Heart left ventricle (tissue), 16 donors: ENCODE results near the gene TRNP1. TPM values are rescaled to one million over a fixed set of nuclear protein-coding genes. Genes with fewer than 3 reads are reported as not detected.

ENCODE experiments used
- ATAC-seq, 4 donors: fragments of 200-7000 bp; cut with Tn5 transposase; one replicate each; pipeline ENCODE4 v1.9.1; 2020 to 2022; ENCODE audit warnings: moderate library complexity in 4 of 4, mild to moderate bottlenecking in 3 of 4, moderate number of reproducible peaks in 1 of 4
- DNase-seq, 5 donors: peaks; one replicate each; pipeline ENCODE4 v3.0.0-alpha.2; 2020
- H3K27ac ChIP-seq, 12 donors: fragments of 200-600 bp; sonication (generic) in 4 of 12; one replicate each; pipeline versions ENCODE4 v1.5.0 to v1.8.0; 2016 to 2022; ENCODE audit warnings: mild to moderate bottlenecking in 2 of 12
- H3K27me3 ChIP-seq, 9 donors: fragments of 200-600 bp; sonication (generic) in 2 of 9; one replicate each; pipeline versions ENCODE4 v1.5.1 to v1.8.0; 2016 to 2022; ENCODE audit warnings: mild to moderate bottlenecking in 3 of 9
- H3K36me3 ChIP-seq, 9 donors: fragments of 200-600 bp; sonication (generic) in 2 of 9; one replicate each; pipeline versions ENCODE4 v1.5.0 to v1.8.0; 2018 to 2022; ENCODE audit warnings: mild to moderate bottlenecking in 2 of 9
- H3K4me1 ChIP-seq, 12 donors: fragments of 200-600 bp; sonication (generic) in 4 of 12; one replicate each; pipeline versions ENCODE4 v1.5.0 to v1.8.0; 2016 to 2022; ENCODE audit warnings: mild to moderate bottlenecking in 3 of 12
- H3K4me3 ChIP-seq, 12 donors: fragments of 200-600 bp; sonication (generic) in 4 of 12; one replicate each; pipeline versions ENCODE4 v1.5.0 to v1.8.0; 2017 to 2022; ENCODE audit warnings: mild to moderate bottlenecking in 9 of 12, moderate library complexity in 4 of 12
- H3K9me3 ChIP-seq, 12 donors: fragments of 200-600 bp; sonication (generic) in 4 of 12; one replicate each; pipeline versions ENCODE4 v1.5.0 to v1.8.0; 2016 to 2022; ENCODE audit warnings: mild to moderate bottlenecking in 1 of 12
- POLR2A ChIP-seq, 2 donors: fragments of 450-650 bp; IDR thresholded peaks; one replicate each; pipeline ENCODE4 v1.6.1; 2017; ENCODE audit warnings: antibody characterized with exemption in 2 of 2, mild to moderate bottlenecking in 2 of 2, moderate library complexity in 2 of 2
- WGBS, 4 donors: extraction: QIAGEN DNeasy Blood & Tissue Kit in 2 of 4; methylation state at CpG; one replicate each; pipeline versions ENCODE4 v1.1.5 to v1.1.7; 2013 to 2018; 5-methylcytosine and 5-hydroxymethylcytosine counted together
- intact Hi-C, 10 donors: fragments of 100-400 bp; cut with DNase I; formaldehyde crosslinking; loops; one replicate each; pipeline versions ENCODE4 v1.11.1 to v1.14.2; 2022
- polyA plus RNA-seq, 2 donors: library from polyadenylated mRNA; stranded (reverse); fragments of 200-250 nt; gene quantifications; one replicate each; pipeline ENCODE4 v1.2.3, GENCODE V29; 2013
- total RNA-seq, 9 donors: library from RNA; depleted of rRNA in 2 of 9; stranded (reverse); fragments of >200 nt in 2 of 9; fragmentation: NEBNext Ultra II Directional in 3 of 9; extraction: Animal tissue kit (Norgen Biotek cat#: 25700) in 3 of 9; gene quantifications; one replicate each; pipeline versions ENCODE4 v1.1.0 to v1.2.4, GENCODE V29; 2016 to 2023
- TF ChIP-seq, protein P1 (sequence below), 12 donors: fragments of 200-600 bp; sonication (generic) in 4 of 12; IDR thresholded peaks; one replicate each; pipeline versions ENCODE4 v1.5.0 to v1.8.0; 2018 to 2022; ENCODE audit warnings: antibody characterized with exemption in 12 of 12, mild to moderate bottlenecking in 5 of 12
- donor health status: ischemic (EF 13 %, LVEDD 7.1; RV severe dilation, severe dysfunction).
- donor health status: healthy with polysubstance abuse.
- donor health status: DM: no; HTN: yes; CAD: no.
- donor health status: DM: no; HTN: no; CAD: no.
- donor health status: ischemic (EF 25% LVEDD 6.9; RV normal size, moderate dysfunction).
- donor health status: ischemic (EF 25% LVEDD 5.7; RV mildly dilated, moderate dysfunction).
- donor health status: healthy.
- donor health status: DM: yes; HTN: yes; CAD: no.
- donor health status: ischemic (EF 35%, LVEDD 5.7; RV mildly dilated, moderate dysfunction).
- donor health status: nonischemic (EF 11% LVEDD 7.7; RV severe dilation, severe dysfunction).
- donor health status: DM: yes; HTN: yes; CAD: no.
- donor health status: PGD.
- donor health status: ischemic (EF 29% LVEDD 5.4; RV normal size, mild dysfunction).
- donor health status: nonischemic (EF 23%, LVEDD 6.1; RV moderate dilation, normal function).

Gene TRNP1
- total and polyA plus RNA-seq, 11 donors: 16.6 to 68.5 (median 21.7) TPM

- peaks cover 13 to 72% (median 51%) of the 10 kb centered on the region in 12 donors for H3K4me1 ChIP-seq
- DNase-seq (no peak), ATAC-seq (no peak)
- peak overlapping the region; percentile 58 to 89 (median 78) for H3K27ac ChIP-seq
- no peak for TF ChIP-seq POLR2A (IDR thresholded peaks at IDR 0.05)
- TF ChIP-seq, protein P1, sequence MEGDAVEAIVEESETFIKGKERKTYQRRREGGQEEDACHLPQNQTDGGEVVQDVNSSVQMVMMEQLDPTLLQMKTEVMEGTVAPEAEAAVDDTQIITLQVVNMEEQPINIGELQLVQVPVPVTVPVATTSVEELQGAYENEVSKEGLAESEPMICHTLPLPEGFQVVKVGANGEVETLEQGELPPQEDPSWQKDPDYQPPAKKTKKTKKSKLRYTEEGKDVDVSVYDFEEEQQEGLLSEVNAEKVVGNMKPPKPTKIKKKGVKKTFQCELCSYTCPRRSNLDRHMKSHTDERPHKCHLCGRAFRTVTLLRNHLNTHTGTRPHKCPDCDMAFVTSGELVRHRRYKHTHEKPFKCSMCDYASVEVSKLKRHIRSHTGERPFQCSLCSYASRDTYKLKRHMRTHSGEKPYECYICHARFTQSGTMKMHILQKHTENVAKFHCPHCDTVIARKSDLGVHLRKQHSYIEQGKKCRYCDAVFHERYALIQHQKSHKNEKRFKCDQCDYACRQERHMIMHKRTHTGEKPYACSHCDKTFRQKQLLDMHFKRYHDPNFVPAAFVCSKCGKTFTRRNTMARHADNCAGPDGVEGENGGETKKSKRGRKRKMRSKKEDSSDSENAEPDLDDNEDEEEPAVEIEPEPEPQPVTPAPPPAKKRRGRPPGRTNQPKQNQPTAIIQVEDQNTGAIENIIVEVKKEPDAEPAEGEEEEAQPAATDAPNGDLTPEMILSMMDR (IDR thresholded peaks at IDR 0.05): no peak
- H3K27me3 ChIP-seq: peaks cover 0 to 25% (median 4%) of the 10 kb centered on the region in 9 donors
- no peaks in the 10 kb centered on the region for H3K9me3 ChIP-seq
- intact Hi-C loops: loop anchor here in 9 of 10 donors (1.0 to 10.0 kb wide), 10 partner anchors 34 to 100 kb away; no protein-coding TSS in a partner anchor
- WGBS, 4 donors: 90 to 94% (median 91%) methylated on average over 11 of the region's 11 CpGs
- H3K4me3 ChIP-seq: no peak overlapping the region
- H3K36me3 ChIP-seq: no peaks in the 10 kb centered on the region
Measured at GRCh38 chr1:26998429-26999300, 5.2 kb downstream of the TRNP1 start.

DNA sequence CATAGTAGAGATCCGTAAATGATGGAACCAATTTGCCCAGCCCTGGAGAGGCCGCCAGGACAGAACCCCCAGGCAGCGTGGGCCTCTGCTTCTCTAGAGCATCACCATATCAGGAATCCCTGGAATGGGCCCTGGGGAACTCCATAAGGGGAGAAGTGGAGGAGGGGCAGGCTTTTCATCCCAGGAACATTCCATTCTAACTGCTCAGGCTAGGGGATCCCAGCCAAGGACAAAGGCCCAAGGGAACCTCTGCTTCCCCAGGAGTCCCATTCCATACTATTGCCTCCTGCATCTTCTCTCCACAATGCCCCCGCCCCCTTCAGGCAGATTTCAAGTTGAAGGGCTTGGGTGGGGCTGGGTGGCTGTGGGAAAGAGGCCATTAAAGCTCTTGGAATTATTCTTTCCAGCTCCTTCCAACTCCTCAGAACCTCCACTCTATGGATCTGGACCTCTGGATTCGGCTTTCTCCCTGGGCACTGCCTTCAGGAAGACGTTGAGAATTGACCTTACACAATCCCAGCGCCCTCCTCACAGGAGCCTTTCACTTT is 6.0 kb downstream of the TRNP1 start:
- no peaks in the 10 kb centered on the region for H3K9me3 ChIP-seq
- WGBS, 4 donors: 32 to 53% (median 49%) methylated on average over 7 of the region's 7 CpGs
- H3K27ac ChIP-seq: peak overlapping the region; percentile 58 to 91 (median 80)
- H3K4me3 ChIP-seq: no peak overlapping the region
- peaks cover 13 to 75% (median 52%) of the 10 kb centered on the region in 12 donors for H3K4me1 ChIP-seq
- peaks cover 0 to 23% (median 0%) of the 10 kb centered on the region in 9 donors for H3K27me3 ChIP-seq
- no peak for TF ChIP-seq POLR2A (IDR thresholded peaks at IDR 0.05)
- TF ChIP-seq, protein P1 (IDR thresholded peaks at IDR 0.05): no peak
- DNase-seq (peak; percentile 73 to 87 (median 79)), ATAC-seq (peak; percentile 75 to 86 (median 84))
- H3K36me3 ChIP-seq: no peaks in the 10 kb centered on the region
- intact Hi-C loops: loop anchor here in 9 of 10 donors (1.0 to 10.0 kb wide), 9 partner anchors 33 to 99 kb away; no protein-coding TSS in a partner anchor

DNA sequence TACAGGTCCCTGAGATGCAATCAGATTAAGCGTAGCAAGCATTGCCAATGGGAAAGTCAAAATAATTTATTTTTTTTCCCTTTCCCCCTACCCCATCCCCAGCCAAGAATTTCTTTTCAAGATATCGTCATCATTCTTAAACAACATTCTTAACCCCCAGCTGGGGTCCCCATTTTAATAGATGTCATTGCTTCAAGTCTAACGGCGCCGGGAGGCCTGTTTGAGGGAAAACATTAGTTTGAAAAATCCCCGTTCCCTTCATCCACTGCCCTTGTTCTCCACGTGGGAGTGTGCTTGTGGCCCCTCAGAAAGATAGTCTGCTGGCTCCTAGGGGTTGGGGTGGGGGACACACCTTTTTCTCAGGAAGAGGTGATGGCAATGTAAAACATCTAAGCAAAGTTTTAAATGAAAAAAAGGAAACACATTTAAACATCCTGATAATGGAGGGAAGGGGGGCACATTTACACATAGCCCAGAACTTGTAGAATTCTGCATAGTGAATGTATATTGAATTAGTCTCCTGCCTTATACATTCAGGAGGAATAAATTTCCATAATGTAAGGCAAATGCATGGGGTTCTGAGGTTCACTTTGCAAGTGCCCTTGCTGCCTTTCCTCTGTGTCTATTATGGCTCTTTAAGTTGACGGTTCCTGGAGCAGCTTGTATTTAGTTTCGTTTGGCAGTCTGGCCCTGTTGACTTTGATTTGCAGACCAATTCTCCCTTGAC is 6.8 kb downstream of the TRNP1 start:
- H3K9me3 ChIP-seq: no peaks in the 10 kb centered on the region
- DNase-seq: no peak
- peaks cover 0 to 15% (median 0%) of the 10 kb centered on the region in 9 donors for H3K27me3 ChIP-seq
- 74 to 78% (median 75%) methylated on average over 9 of the region's 9 CpGs for WGBS, 4 donors
- H3K27ac ChIP-seq: peak overlapping the region; percentile 58 to 91 (median 80)
- no peak for ATAC-seq
- H3K4me1 ChIP-seq: peaks cover 13 to 75% (median 54%) of the 10 kb centered on the region in 12 donors
- intact Hi-C loops: no loop called here
- peaks cover 0 to under 1% (median 0%) of the 10 kb centered on the region in 9 donors for H3K36me3 ChIP-seq
- TF ChIP-seq POLR2A (IDR thresholded peaks at IDR 0.05): no peak
- TF ChIP-seq, protein P1 (IDR thresholded peaks at IDR 0.05): no peak
- no peak overlapping the region for H3K4me3 ChIP-seq
